Esophagus mucosa (tissue), 1 donor: ENCODE measurements around the gene HPSE2. TPM values are rescaled to one million over a fixed set of nuclear protein-coding genes. Genes with fewer than 3 reads are reported as not detected.

ENCODE experiments used
- ATAC-seq: fragments of 200-7000 bp; cut with Tn5 transposase; one replicate; pipeline ENCODE4 v1.9.1; 2020
- total RNA-seq: library from RNA; stranded (reverse); gene quantifications from one replicate; pipeline ENCODE4 v1.2.4, GENCODE V29; 2023
- donor health status: DM: yes; HTN: yes; CAD: no.

Gene HPSE2
- total RNA-seq, 1 donor from 2014 or later = 0.20 TPM

DNA sequence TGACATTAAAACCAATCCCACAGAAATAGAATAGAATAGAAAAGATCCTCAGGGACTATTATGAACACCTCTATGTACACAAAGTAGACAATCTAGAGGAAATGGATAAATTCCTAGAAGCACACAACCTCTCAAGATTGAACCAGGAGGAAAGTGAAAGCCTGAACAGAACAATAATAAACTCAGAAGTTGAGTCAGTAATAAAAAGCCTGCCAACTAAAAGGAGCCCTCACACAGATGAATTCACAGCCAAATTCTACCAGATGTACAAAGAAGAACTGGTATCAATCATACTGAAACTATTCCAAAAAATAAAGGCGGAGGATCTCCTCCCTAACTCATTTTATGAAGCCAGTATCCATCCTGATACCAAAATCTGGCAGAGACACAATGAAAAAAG, 568.6 kb downstream of the HPSE2 start:
- ATAC-seq = no peak

DNA sequence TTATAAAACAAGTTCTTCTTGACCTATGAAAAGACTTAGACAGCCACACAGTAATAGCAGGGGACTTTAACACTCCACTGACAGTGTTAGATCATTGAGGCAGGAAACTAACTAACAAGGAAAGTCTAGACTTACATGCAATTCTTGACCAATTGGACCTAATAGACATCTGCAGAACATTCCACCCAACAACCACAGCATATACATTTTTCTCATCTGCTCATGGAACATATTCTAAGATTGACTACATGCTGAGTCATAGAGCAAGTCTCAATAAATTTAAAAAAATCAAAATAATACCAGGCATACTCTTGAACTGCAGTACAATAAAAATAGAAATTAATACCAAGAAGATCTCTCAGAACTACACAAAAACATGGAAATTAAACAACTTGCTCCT, 569.4 kb downstream of the HPSE2 start:
- ATAC-seq = no peak

DNA sequence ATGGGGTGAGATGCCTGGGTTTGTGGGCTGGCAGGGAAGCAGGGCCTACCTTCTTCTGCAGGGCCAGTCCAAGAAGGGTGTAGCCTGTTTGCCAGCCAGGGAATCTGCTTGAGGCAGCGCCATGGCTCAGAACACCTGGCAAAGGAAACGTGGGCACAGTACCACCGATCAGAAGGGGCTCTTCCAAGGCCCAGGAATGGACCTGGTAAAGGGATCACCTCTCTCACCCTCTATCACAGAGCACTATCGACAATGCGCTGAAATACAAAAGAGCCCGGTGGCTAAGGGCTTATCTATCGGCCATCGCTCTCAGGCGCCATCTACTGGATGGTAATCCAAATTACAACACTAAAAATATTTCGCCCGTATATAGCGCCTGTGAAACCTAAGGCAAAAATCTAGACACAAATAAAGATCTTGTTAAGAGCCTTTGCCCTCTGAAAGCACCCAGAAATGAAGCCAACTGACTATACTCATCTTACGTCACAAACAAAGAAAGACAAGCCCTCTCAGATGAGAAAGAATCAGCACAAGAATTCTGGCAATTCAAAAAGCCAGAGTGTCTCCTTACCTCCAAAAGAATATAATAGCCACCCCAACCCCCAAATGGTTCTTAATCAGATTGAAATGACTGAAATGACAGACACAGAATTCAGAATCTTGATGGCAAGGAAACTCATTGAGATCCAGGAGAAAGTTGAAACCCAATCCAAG, 571.2 kb downstream of the HPSE2 start:
- ATAC-seq = peak; percentile 31

DNA sequence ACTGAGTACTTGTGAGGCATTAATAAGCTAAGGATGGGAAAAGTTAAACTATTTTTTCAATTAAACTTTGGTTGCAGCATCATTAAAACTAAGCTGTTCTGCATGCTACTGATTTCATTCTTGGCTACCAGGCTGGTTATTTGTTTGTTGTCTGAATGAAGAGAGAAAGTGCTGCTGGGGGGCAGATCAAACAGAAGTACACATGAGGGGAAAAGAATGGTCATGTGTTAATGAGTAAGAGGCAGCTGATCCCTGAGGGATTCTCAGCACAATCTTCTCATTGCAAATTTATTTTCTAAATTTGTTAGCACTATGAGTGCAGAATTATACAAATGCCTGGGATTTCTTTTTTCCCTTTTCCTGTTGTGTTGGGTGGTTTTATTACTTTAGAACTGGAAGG, 575.7 kb downstream of the HPSE2 start:
- no peak for ATAC-seq

DNA sequence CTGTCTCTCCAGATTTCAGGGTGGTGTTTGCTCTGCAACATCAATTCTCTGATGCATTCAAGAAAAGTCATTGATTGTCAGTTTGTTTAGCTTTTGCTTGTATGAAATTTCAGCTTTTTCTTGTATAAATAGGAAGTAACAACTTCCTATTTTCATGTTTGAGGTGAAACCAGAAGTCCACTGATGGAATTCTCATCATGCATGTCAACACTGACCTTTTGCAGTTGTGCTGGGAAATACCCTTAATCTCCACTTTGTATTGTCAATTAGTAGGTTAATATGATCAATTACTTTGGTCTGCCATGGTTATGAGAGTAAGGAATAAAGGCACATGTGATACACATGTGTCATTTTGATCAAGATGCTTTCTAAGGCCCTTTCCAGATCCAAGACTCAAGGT, 580.2 kb downstream of the HPSE2 start:
- ATAC-seq = no peak

DNA sequence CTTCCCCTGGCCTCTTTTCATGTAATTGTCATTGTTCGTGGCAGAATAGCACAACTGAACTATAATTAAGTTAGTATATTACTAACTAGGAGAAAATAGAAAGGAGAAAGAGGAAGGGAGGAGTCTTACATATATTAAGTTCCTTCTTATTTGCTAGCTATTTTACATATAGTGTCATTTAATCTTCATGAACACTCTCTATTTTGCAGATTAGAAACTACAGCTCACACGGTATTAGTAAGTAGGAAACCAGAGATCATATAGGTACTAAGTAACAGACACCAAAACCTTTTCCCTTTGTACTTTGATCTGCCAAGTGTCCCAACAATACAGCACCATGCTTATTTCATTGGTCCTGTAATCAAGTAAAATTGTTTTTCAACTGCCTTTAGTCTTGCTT, 586.5 kb downstream of the HPSE2 start:
- ATAC-seq = no peak

DNA sequence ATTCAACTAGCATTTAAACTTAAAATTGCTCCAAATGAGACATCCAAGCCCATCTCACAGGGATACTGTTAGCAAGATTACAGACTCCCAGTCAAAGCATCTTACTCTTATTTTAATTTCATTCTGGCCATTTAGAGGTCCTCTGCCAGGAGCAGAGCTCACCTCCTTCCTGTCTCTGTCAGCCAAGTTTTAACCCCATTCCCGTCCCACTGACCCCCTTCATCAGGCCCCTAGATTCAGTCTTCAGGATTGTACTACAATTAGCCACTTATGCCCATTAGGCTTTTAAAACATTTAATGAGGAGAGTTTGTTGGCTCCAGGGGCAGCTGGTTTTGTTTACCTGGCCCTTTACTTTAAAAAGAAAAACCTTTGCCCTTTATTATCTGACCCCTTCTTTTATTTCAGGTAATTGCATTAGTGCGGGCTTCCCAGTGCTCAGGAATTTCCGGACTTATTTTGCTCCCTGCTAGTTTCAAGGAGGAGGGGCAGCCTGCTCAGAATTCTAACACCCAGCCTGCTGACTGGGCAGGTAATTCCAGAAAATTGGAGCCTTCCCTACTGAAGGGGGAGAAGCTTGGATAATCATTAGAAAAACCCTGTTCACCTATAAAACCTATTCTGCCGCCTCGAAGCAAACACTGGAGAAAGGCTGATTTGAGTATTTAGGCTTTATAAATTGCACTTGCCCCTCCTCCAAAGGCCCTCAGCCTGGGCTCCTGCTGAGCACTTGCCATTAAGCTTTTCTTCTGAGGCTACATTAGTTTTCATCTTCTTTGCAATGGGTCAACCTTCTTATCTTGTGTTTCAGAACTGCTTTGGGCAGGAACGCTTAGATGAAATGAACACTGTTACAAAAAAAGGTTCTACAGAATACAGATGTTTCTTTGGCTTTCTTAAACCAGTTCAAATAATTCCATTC, 588.4 kb downstream of the HPSE2 start:
- ATAC-seq = no peak

DNA sequence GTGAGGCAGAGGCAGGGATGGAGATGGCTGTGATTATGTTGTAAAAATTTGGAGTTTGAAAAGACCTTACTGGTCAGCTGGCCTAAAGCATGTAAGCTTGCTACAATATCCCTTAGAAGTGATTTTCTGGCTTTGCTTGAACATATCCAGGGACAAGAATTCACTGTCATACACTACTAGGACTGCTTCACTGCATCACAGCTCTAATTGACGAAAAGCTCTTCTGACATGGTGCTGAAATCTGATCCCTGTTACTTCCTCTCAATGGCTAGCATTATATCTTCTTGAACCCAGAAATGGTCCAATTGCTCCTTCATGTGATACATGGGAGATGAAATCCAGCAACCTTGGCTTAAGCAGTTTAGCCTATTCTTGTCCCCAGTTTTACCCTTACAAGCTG, 591.2 kb downstream of the HPSE2 start:
- no peak for ATAC-seq

DNA sequence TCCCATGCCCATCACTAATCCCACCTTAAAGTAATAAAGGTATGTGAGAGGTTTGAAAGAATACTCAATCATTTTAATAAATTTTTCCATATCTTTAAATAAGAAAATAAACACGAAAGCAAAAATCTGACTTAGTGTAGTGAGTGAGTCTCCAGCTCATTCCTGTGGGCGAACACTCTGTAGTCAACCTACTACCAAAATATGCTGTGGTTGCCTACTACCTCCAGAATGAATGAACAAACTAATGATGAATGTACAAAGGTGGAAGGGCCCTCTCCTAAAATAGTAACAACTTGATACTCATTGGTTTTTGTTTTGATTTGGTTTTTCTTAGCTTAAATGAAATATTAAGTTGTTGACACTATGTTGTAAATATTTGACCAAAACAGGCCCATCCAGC, 593.4 kb downstream of the HPSE2 start:
- no peak for ATAC-seq

DNA sequence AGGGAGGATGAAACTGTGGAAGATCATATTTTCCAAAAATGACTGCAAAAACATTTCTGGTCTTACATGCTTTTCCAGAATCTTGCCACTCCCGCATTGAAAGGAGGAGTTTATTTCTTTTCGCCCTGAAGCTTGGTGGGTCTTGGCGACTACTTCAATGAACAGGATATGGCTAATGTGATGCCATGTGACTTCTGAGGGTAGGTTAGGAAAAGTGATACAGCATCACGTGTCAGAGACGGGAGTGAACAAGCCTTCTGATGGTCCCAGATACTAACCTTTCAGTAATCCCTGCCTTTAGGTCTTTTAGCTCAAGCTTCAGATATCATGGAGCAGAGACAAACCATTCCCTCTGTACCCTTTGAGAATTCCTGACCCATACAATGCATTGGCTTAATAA, 596.7 kb downstream of the HPSE2 start:
- no peak for ATAC-seq

DNA sequence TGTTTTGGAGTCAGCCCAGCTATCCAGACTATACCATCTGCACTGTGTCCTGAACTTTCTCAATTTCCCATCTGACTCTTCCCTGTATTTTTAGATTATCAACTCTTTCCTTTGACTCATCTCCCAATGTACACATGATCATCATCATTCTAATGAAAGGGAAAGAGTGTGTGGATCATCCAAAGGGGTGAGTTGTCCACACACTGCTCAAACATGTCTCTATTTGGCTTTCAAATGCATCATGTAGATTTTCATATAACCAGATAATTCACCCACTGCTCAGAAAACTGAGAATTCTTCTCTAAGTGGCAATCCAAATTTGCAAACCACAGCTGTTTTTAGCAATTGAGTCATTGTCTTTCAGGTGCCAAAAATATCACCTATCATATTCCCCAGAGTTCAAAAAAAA, 598.7 kb downstream of the HPSE2 start:
- no peak for ATAC-seq

DNA sequence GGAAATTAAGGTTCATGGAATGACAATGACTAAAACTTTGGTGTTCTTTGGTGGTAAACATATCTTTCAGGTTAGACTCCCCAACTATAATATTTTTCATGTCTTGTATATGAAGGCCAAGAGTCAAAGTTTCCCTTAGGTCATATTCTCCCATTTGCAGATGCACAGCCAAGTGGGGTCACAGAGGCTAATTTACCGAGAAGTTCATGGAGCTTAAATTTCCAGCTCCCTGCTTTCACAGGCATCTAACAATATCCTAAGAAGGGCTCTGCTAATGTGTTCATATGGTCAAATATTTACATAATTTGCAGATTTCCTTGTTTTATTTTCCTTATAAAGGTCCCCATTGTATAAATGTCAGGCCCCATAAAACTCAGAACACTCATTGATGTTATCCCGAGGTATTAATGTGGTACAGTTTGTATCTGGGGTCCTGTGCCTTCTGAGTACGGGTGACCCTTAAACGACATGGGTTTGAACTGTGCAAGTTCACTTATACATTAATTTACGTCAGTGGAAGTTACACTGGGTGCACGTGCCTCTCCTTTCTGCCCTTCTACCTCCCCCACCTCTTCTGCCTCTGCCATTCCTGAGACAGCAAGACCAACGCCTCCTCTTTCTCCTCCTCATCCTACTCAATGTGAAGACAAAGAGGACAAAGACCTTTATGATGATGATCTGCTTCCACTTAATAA, 603.0 kb downstream of the HPSE2 start:
- no peak for ATAC-seq

DNA sequence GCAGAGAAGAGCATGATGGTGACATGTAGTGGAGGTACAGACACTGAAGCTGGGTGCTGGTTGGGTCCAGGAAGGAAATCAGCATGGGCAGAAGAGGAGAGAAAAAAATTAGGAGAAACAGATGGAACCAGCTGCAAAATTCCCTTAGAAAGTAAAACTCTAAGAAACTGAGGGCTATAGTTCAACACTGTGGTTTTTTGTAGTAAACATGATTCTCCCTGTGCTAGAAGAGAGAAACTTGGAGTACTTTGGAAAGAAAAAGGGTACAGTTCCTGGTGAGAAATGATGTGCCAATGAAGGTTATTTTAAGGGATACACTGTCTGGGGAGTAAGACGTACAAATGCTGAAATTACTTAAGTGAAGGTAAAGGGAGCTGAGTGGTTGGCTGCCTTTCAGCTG, 607.4 kb downstream of the HPSE2 start:
- no peak for ATAC-seq

DNA sequence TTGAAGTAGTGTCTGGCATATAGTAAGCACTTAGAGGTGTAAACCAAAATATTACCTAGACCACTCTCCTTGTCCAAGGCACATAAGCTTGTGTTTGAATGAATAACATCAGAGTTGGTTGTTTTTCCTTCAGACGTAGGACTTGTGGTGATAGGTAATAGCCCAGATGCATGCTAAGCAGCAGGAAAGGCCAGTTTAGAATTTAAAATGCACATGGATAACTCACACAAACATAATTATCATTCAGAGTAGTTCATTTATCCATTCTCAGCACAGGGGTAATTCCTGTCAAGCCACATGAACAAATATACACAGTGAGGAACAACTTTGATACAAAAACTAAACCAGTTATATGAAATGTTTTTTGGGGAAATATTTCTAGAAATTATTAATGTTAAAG, 607.9 kb downstream of the HPSE2 start:
- no peak for ATAC-seq

DNA sequence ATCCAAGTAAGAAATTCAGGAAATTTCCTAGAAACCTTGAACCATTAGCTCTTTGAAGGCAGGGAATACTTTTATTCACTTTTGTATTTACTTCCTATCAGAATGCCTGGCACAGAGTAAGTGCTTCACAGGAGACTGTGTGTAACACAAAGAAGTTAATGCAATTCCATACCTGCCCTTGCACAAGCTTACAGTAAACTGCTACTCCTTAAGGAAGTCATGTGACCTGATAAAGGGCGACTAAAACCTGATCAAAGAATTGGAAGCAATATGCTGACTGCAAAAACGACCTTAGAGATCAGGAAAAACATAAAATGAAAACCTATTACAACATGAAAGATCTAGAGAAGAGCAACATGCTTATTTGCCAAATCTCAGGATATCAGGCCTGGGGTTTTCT, 610.7 kb downstream of the HPSE2 start:
- no peak for ATAC-seq

DNA sequence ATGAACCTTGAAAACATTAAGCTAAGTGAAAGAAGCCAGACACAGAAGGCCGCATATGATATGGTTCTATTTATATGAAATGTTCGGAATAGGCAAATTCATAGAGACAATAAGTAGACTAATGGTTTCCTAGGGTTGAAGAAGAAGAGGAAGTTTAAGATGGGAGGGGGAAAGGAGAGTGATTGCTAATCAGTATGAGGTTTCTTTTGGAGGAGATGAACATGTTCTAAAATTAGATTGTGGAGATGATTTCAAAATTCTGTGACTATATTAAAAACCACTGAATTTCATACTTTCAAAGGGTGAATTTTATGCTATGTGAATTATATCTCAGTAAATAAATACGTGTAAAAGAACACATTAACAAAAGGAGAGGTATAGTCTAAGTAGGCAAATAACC, 612.5 kb downstream of the HPSE2 start:
- ATAC-seq = no peak

DNA sequence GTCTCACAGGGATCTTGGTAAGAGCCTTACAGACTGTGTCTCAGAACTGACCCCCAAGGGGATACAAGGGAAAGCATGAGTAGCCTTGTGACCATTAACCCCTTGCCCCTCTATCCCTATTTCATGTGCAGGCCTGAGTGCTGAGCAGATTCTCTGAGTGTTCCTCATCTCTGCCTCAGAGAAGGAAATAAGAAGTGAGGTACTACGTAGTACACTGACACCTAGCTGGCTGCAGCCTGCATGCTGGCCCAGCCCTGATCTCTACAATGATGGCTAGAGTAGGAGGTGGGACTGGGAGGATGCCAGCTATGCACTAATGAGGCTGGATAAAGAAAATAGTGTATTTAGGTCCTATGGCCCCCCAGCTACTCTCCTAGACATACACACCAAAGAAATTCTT, 614.0 kb downstream of the HPSE2 start:
- ATAC-seq = peak; percentile 15

DNA sequence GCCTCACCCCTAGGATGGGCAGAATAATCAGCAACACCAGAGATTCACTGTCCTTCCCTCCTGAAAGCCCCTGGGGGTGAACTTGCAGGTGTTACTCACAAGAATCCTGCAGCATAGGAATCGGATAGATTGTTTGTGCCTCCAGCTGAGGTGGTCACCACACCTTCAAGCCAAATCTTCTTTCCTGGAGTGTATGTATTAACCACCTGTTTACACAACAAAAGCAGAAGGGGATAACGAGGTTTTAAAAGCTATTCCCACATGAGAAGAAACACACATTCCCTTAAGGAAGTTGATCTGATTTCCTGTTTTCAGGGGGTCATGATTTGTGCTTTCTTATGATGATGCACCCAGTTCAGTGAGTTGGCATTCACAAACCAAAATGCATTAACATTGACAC, 615.1 kb downstream of the HPSE2 start:
- no peak for ATAC-seq

DNA sequence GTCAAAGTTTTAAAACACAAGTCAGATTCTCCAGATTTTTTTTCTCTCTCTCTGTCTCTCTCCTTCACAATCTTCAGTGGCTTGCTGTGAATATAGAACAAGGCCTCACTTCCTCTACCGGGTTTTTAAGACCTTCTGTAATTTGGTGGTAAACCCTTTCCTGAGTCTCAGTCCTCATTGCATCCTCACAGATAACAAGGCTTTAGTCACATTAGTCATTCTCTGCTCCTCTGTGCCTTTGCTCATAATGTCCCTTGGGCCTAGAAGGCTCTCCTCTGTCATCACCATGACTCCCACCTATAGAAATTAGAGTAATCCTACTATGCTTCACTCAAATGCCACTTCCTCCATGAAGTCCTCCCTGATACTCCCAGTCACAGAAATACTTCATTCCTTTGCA, 616.2 kb downstream of the HPSE2 start:
- no peak for ATAC-seq

DNA sequence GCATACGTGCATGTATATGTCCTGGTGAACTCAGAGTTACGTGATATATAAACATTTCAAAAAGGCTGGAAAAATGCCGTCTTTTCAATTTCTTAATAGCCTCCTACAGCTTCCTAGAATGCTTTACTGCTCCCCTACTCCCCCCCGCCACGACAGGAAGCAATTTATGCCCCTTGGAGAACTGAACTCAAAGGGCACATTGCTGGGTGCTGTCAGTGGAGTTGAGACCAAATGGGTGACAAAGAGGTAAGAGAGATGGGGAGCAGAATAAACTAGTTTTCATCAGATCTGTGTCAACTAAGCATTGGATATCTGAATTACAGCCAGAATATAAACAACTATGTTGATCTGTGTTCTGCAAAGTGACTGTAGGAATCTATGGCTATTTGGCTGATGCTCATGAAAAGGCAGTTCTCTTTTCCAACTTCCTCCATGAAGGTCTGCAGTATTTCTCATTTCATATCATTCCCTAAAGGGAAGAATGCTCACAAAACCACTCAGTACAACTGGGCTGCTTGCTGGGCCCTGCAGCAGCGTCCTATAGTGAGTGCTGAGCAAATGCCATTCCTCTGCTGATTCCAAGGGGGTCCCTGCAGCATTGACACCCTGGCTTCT, 617.6 kb downstream of the HPSE2 start:
- no peak for ATAC-seq

DNA sequence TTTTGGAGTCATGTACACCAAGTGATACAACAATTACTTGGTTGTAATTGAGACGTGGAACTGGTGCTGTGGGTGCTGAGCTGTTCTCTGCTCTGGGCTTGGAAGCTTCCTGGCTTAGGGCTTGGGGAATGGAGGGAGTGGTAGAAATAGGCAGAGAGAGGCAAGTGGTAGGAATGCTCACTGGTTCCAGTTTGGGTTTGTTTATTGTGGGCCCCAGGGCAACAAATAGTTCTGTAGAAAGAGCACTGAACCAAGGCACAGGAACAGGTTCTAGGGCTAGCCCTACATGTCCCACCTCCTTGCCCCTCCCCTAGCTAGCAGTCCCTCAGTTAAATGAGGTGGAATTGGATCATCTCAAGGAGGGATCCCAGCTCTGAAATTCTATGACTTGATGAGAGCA, 622.2 kb downstream of the HPSE2 start:
- no peak for ATAC-seq

DNA sequence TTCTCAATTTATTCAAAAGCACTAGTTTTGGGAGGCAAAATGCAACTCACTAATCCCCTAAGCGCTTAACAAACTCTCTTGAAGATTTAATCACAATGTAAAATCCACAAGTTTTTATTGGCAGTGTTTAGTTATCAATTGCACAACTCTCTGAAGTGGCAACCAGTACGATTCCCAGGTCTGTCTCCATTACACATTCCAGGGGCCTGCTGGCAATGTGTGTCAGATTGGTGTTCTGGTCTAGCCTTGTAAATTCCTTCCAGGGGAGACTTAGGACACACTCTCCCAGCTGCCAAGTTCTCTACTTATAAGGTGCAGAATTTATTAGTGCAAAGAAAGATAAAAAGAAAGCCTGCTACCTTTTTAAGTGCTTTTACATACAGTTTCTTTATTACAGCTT, 624.2 kb downstream of the HPSE2 start:
- ATAC-seq = no peak

DNA sequence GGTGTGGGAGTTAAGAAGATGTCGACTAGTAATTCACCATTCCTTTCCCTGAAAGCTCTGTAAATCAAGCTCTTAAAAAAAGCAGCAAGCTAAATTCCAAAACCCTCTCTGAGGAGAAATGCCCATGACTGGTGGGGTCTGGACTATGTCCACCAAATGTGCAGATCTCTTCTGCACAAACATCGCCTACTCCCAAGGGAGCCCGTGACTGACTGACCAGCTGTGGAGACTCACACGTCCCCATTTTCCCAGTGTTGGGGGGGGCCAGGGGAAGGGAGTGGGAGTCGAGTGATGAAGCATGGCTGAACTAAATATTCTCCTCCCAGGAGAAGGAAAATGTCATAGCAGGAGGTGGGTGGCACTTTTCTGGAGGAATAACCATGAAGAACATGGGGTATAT, 624.8 kb downstream of the HPSE2 start:
- no peak for ATAC-seq
